HG02973 (cell line): Measurements from ENCODE around the gene CCDC9B.

ENCODE experiments used
- ATAC-seq: cut with Tn5 transposase; IDR thresholded peaks from one replicate; pipeline ENCODE4 v1.9.1; 2021; ENCODE audit warnings: moderate library complexity; ENCODE audit not compliant: unreplicated experiment

The CCDC9B gene

DNA sequence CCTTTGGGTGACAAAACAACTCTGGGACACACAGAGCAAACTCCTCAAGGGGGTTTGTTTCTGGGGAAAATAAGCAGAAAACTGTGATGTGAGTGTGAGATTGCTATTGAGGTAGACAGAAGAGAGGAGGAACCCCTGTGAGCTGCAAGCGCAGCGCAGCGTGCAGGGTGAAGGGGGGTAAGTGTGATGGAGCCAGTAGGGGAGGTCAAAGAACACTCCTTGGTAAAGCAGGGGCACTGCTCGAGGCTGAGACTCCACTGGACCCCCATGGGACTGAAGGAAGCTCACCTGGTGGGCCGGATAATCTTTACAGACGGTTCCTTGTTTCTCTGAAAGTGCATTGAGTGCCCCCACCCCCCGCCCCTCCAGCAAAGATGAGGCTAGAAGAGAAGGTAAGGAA, 9.7 kb downstream of the CCDC9B start:
- ATAC-seq: no peak

DNA sequence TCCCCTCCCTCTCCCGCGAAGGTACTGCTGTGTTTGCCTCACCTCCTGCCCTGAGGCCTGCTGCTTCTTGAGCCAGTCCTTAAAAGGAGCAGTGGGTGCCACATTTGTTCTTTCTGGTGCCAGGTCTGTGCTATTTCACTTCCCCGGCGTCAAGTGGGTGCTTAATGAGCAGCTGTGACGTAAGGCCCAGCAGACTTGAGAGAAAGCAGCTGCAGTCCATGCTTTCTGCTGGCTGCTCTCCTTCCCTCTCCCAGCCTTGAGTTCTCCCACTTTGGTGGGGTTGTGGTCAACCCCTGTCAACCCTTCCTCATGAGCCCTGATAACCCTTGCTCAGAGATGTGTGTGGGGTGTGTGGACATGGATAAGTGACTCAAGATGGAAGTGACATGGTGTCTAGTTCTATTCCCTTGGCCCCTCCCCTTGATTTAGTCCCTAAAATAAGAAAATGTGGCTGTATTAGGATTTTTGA, 10.3 kb downstream of the CCDC9B start:
- ATAC-seq: no peak

DNA sequence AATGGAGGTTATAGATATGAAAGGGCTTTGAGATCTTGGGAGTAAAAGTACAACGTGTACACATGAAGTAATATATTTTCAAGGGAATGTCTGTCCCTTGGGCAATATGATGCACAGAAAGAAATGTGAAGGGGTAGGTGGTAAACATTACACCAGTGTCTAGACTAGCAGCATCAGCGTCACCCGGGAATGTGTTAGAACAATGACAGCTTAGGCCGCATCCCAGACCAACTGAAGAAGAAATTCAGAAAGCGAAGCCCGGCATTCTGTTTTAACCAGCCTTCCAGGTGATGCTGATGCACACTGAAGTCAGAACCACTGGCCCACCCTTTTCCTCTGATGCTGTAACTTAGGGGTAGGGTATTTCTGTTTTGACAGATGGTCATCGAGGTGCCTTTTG, 10.9 kb downstream of the CCDC9B start:
- ATAC-seq: no peak

DNA sequence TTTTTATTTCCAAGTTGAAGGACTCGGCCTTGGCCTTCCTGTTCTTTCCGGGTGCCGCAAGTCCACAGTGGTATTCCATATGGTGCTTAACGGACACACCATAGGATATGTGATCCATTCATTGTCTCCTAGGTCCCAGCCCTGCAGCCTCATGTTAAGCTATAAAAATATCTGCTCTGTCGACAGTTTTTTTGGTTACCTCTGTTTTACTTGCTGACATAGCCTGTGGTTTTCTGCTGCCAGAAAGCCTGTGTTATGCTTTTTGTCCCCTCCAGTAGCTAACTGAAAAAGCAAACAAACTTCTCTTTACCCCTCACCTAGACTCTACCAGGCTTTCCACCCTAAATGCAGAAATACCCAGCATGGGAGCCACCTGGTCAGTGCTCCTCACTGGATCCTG, 12.0 kb downstream of the CCDC9B start:
- ATAC-seq: no peak

DNA sequence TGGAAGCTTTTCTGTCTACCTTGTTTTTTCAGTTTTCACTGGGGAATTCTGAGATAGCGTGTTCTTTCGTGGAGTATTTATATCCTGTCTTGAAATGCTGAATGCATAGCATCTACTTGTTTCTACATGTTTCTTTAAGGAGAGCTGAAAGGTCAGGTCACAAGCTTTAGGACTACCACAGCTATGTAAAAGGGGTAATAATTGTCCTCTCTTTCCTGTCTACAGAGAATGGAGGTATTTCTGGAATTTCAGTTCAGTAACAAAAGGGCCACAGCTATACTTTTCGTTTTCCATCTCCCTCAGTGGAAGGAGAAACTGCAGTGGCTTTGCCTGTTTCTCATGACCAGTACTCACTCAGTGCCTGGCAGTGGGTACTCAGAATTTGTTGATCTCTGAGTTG, 12.6 kb downstream of the CCDC9B start:
- no peak for ATAC-seq

DNA sequence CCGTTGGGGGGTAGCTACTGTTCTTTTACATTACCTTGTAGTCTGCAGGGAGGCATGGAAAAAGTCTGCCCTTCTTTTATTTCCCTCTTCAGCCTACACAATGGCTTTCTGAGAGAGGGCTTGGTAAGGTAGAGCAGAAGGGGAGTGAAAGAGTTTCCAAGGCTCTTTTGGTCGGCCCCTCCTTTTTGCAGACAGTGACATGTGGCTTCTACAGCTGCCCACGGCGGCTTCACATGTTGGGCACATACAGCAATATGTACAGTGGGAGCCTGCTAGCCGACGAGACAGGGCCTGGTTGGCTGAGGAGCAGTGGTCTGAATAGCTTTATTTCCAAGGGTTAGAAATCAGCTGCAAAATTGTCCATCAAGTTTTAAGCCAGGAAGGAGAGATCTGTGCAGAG, 13.3 kb downstream of the CCDC9B start:
- ATAC-seq: no peak

DNA sequence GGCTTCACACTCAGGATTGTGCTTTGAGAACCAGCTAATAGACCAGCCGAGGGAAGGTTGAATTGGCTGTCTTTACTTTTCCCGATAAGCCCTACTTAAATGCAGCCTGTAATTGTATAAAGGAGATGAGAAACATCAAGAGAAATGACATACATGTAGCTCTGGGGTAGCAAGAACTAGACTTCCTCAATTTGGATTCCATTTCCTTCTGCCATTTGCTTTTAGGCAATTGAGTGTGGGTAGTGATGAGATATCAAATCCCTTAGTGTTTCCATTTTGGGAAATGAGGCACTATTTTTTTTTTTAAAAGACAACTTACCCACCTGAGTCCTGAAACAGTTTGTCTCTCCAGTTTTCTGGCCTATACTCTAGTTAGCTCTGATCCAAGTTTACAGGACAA, 15.0 kb downstream of the CCDC9B start:
- ATAC-seq: no peak

DNA sequence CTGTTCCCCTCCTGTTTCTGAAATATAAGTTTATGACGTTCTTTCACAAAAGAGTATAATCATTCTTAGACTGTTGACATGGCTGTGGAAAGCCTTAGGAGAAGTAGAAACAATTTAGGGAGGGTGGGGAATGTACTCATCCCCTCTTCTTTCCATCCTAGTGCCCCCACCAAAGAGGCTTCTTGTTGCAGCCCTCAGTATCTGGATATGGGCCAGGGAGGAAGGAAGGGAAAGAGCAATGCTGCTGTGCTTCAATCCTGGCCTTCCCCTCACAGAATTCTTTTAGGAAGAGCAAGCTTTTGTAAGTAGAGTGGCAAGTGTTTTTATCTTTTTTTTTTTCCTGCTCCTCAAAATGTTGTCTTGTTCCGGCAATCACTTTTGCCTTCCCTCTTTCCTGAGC, 15.6 kb downstream of the CCDC9B start:
- no peak for ATAC-seq

DNA sequence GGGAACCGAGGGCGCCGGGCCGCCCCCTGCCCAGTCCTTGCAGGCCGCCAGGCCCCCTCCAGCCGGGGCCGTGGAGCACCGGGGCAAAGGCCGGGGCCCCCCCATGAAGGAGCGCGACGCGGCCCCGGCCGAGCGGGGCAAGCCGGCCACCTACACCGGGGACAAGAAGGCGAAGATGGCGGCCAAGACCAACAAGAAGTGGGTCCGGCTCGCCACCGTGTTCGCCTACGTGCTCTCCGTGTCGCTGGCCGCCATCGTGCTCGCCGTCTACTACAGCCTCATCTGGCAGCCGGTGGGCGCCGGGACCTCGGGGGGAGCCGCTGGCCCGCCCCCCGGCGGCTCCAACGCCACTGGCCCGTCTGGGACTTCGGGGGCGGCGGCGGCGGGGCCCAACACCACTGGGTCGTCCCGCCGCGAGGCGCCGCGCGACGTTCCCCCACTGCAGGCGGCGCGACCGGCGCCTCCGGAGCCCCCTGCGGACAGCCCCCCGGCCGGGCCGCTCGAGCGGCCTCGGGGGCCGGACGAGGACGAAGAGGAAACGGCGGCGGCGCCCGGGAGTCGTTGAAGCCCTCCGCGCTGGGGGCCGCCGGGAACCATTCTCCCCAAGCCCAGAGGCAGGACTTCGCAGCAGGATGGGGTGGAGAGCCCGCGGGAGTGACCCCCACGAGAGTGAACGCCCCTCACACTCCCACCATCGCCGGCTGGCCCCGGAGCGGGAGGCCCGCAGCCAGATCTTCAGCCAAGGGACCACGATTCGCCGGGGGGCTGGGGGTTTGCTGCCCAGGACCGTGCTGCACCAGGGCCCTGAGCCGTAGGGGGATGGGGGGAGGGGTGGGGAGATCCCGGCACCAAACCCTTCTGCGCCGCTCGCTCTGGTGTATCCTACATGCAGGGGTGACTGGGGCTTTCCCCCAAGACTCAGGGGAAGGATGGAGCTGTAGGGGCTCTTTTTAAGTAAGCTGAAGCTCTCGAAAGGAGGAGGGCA, 16.5 kb downstream of the CCDC9B start:
- no peak for ATAC-seq

DNA sequence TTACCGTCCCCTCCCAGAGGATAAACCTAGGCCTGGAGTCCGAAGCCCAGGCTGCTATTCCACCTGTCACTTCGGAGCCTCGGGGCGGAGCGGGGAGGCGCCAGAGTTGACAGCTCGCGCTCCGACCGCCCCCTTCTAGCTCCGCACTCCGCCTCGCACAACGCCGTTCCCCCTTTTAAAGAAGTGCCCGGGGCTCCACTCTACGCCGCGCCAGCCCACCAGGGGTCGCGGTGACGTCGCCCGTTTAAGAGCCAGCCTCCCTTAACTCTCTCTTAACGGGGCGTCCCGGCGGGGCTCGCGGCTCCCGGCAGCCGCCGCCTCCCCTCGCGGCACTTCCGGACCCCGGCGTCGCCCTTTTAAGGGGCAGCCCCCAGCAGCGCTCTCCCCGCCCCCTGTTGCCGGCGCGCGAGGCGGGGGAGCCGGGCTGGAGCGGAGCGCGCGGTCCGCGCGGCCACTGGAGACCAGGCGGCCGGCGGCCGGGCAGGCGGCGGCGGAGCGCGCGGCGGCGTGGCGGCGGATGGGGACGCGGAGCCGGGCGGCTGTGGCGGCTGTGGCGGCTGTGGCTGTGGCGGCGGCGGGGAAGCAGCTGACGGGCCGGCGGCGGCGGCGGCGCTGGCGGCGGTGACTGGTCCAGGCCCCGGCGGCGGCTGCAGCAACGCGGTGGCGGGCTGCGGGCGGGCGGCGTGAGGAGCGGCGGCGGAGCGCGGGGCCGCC, 17.3 kb downstream of the CCDC9B start, which contains the start of gene INAFM2:
Gene INAFM2 (plus strand): TSS at position 454 of the 714 bp plus-strand sequence. CDS start 364 bp downstream, outside the sequence.
- peak; percentile 88 for ATAC-seq

DNA sequence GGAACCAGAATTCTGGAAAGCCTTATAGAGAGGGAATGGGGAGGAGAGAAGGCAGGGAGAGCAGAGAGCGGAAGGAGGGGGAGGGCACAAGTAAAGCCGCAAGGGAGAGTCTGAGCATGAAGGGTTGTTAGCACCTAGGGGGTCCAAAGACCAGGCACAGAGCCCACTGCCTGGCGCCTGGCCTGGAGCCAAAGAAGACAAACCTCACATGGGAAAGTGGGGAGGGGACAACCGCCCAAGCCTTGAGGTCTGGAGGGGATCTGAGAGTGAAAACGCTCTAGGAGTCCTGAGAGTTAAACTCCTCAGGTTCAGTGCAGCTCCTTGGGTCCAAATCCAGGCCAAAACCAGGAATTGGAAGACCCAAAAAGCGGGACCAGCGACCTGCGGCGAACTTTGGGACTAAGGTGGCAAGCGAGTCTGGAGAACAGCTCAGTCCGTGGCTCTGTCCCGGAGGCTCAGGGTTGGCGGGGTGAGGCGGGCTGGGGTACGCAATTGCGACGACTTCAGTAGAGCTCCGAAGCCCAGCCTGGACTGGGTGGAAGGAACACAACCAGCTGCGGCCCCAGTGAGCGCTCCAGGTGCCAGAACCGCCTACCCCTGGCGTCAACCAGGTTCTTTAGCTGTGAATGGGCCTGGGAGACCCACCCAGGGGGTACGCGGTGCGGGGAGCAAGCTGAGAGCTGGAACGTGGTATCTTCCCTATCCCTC, 18.1 kb downstream of the CCDC9B start:
- no peak for ATAC-seq

DNA sequence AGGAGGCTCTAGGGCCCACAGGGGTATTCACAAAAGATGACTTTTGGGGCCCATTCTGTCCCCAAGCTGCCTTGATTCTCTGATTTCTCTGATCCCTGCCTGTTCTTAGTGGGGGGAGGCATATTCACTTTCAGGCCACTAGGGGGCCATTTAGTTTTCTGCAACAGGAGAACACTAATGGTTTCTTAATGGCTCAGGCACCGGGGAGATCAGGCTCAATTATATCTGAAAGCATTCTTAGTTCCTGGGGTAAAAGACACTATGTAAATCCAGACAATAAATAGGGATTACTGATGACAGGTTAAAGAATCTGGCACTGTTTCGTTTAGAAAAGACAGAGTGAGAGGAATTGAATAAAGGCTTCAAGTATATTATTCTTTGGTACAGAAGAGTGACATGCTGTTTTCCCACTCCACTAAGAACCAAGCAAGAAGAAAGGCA, 19.8 kb downstream of the CCDC9B start:
- no peak for ATAC-seq

DNA sequence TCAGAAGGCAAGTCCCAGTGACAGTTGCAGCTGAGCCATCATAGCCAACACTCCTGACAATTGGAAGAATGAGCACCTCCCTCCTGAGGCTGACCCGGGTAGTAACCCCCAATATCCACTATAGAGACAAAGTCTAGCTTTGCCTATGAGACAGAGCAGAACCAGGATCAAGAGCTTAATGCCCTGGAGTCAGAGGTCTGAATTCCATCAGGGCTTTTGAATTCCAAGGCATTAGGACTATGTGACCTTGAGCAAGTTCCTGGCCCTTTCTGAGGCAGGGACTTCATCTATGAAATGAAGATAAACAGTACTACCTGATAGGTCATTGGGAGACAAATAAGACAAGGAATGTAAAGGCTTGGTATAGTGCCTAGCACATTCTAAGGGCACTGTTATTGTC, 20.3 kb downstream of the CCDC9B start:
- no peak for ATAC-seq

DNA sequence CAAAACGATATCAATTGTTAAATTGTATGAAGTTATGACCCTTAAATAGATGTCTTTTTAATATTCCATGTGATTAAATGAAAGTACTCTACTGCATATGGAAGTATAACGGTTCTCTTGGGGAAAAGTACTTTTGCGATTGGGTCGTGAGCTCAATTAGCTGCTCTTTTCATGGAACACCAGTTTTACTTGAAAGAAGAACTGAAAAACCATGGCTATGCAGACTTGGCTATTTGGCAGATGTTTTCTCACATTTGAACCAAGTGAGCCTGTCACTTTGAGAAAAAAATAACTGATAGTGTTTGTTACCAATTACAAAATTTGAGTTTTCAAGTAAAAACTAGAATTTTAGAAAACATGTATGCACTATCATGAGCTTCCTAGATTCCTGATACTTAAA, 23.2 kb downstream of the CCDC9B start:
- ATAC-seq: no peak

DNA sequence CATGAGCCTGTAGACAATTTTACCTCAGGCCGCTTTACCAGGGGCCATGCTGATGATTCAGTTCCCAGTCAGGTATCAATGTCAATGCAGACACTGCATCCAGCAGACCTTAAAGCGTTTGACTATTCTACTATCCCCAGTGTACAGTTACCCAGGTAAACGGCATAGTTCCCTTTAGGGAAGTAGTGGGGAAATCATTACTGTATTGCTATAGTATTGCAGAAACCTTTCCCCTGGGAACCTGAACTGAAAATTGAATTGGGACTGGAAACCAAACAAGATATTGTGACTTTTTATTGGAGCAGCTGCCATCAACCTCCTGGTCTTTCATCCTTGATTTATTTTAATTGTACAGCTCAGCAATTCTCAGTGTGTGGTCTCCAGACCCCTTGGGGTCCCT, 23.8 kb downstream of the CCDC9B start:
- no peak for ATAC-seq

DNA sequence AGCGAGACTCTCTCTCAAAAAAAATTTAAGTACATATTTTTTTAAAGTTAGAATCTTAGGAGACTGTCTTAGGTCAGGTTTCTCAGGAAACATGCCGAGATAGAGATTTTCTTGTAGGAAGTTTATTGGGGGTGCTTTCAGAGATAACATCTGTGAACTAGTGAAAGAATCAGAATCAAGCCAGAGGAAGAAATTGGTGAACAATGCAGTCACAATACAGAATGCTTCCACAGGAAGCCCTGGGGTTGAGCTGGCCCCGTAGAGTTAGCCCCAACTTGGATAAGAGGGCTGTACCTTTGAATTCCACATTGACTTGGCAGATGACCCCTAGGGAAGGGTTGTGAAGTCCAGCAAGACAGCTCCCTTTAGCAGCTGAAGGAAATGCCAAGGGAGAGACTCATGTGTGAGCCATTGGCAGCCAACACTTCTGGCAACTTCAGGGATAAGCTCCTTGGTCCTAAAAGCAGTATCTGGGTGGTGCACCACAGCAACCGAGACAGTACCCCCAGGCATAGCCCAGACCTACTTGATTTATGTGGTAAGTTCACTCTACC, 25.9 kb downstream of the CCDC9B start:
- ATAC-seq: no peak

DNA sequence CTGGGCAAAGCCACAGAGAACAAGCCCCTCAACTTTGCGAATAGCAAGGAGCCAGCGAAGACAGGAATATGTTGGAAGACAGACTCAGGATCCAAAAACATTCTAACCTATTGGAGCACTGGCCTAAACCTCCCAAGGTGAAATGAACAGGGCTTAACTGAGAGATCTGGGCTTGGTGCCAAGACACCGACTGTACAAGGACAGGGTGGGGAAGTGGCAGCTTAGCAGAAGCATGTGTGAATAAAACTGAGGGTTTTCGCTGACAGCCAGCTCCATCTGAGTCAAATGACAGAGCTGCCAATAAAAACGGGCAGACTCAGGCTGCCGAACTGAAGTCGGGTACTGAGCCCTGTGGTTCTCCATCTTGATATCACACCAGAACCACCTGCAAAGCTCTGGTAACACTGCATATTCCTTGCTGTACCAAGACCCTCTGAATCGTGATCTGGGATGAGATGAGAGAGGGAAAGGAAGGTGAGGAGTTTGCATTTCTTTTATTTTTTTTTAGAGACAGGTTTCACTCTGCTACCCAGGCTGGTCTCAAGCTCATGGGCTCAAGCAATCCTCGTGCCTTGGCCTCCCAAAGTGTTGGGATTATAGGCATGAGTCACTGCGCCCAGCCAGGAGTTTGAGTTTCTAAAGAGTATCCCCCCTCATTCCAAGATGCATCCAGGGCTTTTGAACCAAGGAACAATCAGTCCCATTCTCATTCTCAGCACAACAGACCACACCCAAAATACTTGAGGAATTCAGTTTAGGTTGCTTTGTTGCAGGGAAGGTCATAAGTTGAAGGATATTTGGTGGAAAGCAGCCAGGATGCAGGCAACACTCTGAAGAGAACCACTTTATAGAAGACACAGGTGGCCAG, 27.0 kb downstream of the CCDC9B start:
- ATAC-seq: no peak

DNA sequence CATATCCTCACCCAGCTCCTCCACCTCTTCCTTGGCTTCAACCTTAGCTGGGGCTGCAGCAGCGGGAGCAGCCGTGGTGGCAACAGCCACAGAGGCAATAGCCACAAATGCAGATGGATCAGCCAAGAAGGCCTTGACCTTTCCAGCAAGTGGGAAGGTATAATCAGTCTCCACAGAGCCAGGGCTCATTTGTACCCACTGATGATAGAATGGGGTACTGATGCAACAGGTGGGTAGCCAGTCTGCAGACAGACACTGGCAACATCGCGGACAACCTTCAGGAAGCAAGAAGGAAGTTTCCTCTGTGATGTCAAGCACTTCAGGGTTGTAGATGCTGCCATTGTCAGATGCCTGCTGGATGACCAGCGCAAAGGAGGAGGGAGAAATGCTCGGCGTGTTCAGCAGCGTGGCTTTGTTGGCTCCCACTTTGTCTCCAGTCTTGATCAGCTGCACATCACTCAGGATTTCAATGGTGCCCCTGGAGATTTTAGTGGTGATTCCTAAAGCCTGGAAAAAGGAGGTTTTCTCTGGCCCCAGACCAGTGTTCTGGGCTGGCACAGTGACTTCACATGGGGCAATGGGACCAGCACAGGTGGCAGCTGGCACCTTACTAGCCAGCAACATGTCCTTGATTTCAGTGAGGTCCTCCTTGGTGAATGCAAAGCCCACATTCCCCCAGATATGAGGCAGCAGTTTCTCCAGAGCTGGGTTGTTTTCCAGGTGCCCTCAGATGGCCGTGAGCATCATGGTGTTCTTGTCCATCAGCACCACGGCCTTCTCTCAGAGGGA, 28.2 kb downstream of the CCDC9B start:
- ATAC-seq: no peak

DNA sequence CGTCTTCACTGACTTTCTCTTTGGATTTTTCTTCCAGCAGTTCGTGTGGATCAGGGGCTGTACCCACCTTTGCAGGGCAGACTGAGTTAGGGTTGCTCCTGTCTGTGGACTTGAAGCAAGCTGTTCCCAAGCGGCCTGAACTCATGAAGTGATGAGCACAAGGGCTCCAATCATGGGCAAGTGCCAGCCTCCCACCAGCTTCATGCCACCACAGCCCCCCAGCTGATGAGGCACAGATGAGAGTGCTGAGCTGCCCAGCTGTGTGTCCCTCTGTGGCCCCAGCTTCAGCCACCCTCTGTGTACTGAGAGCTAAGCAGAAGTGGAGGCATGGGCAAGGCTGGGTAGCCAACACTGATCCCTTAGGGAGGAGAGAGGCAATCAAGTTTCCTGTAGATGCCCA, 29.7 kb downstream of the CCDC9B start:
- no peak for ATAC-seq
